GM23338 (cell line): ENCODE results near the gene SRGAP1. TPM values are rescaled to one million over a fixed set of nuclear protein-coding genes. Genes with fewer than 3 reads are reported as not detected.

Experiments used
- ATAC-seq: fragments of 200-7000 bp; cut with Tn5 transposase; 3 replicates; pipeline ENCODE4 v1.9.1; 2020
- DNase-seq: peaks from one replicate; pipeline ENCODE4 v3.0.0-alpha.2; 2015; ENCODE audit warnings: low spot score
- H2AFZ ChIP-seq: fragments of 200-600 bp; sonication (generic); 2 replicates; pipeline ENCODE4 v1.8.0; 2016; ENCODE audit warnings: antibody characterized with exemption, mild to moderate bottlenecking, moderate library complexity
- H3F3A ChIP-seq: fragments of 200-600 bp; sonication (generic); replicated peaks from 2 replicates; pipeline ENCODE4 v1.8.0; 2017; ENCODE audit warnings: antibody characterized with exemption, mixed run types, low read depth
- H3K27ac ChIP-seq: fragments of 200-600 bp; sonication (generic); 2 replicates; pipeline ENCODE4 v1.6.1; 2016; ENCODE audit warnings: low read depth
- H3K27me3 ChIP-seq: fragments of 200-600 bp; sonication (generic); 2 replicates; pipeline ENCODE4 v1.8.0; 2016; ENCODE audit warnings: mild to moderate bottlenecking, mixed run types, moderate library complexity; ENCODE audit not compliant: insufficient read depth
- H3K36me3 ChIP-seq: fragments of 200-600 bp; sonication (generic); 2 replicates; pipeline ENCODE4 v1.8.0; 2016; ENCODE audit warnings: mild to moderate bottlenecking; ENCODE audit not compliant: insufficient read depth
- H3K4me1 ChIP-seq: fragments of 200-600 bp; sonication (generic); 2 replicates; pipeline ENCODE4 v1.8.0; 2016; ENCODE audit warnings: mild to moderate bottlenecking, moderate library complexity; ENCODE audit not compliant: insufficient read depth
- H3K4me2 ChIP-seq: fragments of 200-600 bp; sonication (generic); 2 replicates; pipeline ENCODE4 v1.7.1; 2017; ENCODE audit warnings: mixed run types
- H3K4me3 ChIP-seq: fragments of 200-600 bp; sonication (generic); 2 replicates; pipeline ENCODE4 v1.6.1; 2016; ENCODE audit warnings: mixed run types
- H3K79me2 ChIP-seq: fragments of 200-600 bp; sonication (generic); replicated peaks from 2 replicates; pipeline ENCODE4 v1.8.0; 2017; ENCODE audit warnings: mild to moderate bottlenecking; ENCODE audit not compliant: insufficient read depth
- H3K9me2 ChIP-seq: fragments of 200-600 bp; sonication (generic); 2 replicates; pipeline ENCODE4 v1.8.0; 2017; ENCODE audit not compliant: insufficient read depth
- H4K20me1 ChIP-seq: fragments of 200-600 bp; sonication (generic); replicated peaks from 2 replicates; pipeline ENCODE4 v1.8.0; 2017; ENCODE audit warnings: mild to moderate bottlenecking; ENCODE audit not compliant: insufficient read depth
- H3K27ac Mint-ChIP-seq: 2 replicates; pipeline ENCODE4 v1.8.0; 2020; ENCODE audit warnings: inconsistent platforms, mild to moderate bottlenecking, moderate library complexity, mixed read lengths
- H3K27me3 Mint-ChIP-seq: 3 replicates; pipeline ENCODE4 v1.8.0; 2022; ENCODE audit warnings: low read depth, mild to moderate bottlenecking, moderate library complexity, mixed read lengths, inconsistent platforms; ENCODE audit not compliant: insufficient read depth, poor library complexity
- H3K36me3 Mint-ChIP-seq: 3 replicates; pipeline ENCODE4 v1.8.0; 2021; ENCODE audit warnings: low read depth, mild to moderate bottlenecking, inconsistent platforms, moderate library complexity, mixed read lengths
- H3K4me1 Mint-ChIP-seq: 3 replicates; pipeline ENCODE4 v1.8.0; 2020; ENCODE audit warnings: mild to moderate bottlenecking, inconsistent platforms, mixed read lengths
- H3K4me3 Mint-ChIP-seq: 3 replicates; pipeline ENCODE4 v1.8.0; 2021; ENCODE audit warnings: moderate library complexity, mild to moderate bottlenecking, inconsistent platforms, mixed read lengths
- H3K9me3 Mint-ChIP-seq: 3 replicates; pipeline ENCODE4 v1.8.0; 2020; ENCODE audit warnings: moderate library complexity, mild to moderate bottlenecking, inconsistent platforms, mixed read lengths
- CTCF ChIP-seq, 2 experiments: fragments of 200-600 bp in 1 of 2; sonication (generic) in 1 of 2; conservative IDR thresholded peaks; 2 replicates each; pipeline versions ENCODE4 v1.5.1 to v1.6.1; 2016 to 2017; ENCODE audit warnings: antibody characterized with exemption in 2 of 2, low read depth in 2 of 2, mild to moderate bottlenecking in 2 of 2, moderate library complexity in 1 of 2
- ETS1 ChIP-seq: IDR thresholded peaks from 2 replicates; pipeline ENCODE4 v1.6.1; 2016; ENCODE audit warnings: antibody characterized with exemption
- EZH2 ChIP-seq: fragments of 200-600 bp; sonication (generic); IDR thresholded peaks from one replicate; pipeline ENCODE4 v1.8.0; 2017; ENCODE audit warnings: antibody characterized with exemption, mild to moderate bottlenecking, low read depth; ENCODE audit not compliant: unreplicated experiment
- POLR2AphosphoS5 ChIP-seq: IDR thresholded peaks from 2 replicates; pipeline ENCODE4 v1.6.1; 2016; ENCODE audit warnings: antibody characterized with exemption, low read depth
- REST ChIP-seq: IDR thresholded peaks from one replicate; pipeline ENCODE4 v1.6.1; 2018; ENCODE audit warnings: antibody characterized with exemption; ENCODE audit not compliant: unreplicated experiment
- ZNF331 ChIP-seq: fragments of 250-450 bp; sonication (Bioruptor Pico); IDR thresholded peaks from 2 replicates; pipeline ENCODE4 v1.5.0; 2020; ENCODE audit warnings: low read depth, mild to moderate bottlenecking, moderate library complexity
- polyA plus RNA-seq: library from polyadenylated mRNA; unstranded; fragments of >200 nt; fragmentation: Nextera tagmentation; extraction: Ambion mirVana; gene quantifications from 2 replicates; pipeline ENCODE4 v1.2.1, GENCODE V29; 2016
- total RNA-seq: library from RNA; depleted of rRNA; stranded (reverse); fragments of >200 nt; shearing (Covaris generic); gene quantifications from 2 replicates; pipeline ENCODE4 v1.2.3, GENCODE V29; 2014

Gene SRGAP1
- total and polyA plus RNA-seq, 2 experiments from 2014 or later, result 6.1 to 8.1 TPM

- Histone ChIP-seq H3K27me3 (no peaks in the 10 kb centered on the region), H3K36me3 (no peaks in the 10 kb centered on the region), H2AFZ (no peak overlapping the region), H3K4me3 (no peak overlapping the region), H3K4me1 (no peaks in the 10 kb centered on the region), H4K20me1 (no peaks in the 10 kb centered on the region), H3K27ac (no peak overlapping the region; the same call in 1 of the 2 replicates), H3F3A (no peaks in the 10 kb centered on the region), H3K9me2 (no peaks in the 10 kb centered on the region), H3K4me2 (no peak overlapping the region), H3K79me2 (no peaks in the 10 kb centered on the region)
- peaks cover 5% of the 10 kb centered on the region; the same call in 2 of the 3 replicates for H3K4me1 Mint-ChIP-seq
- TF ChIP-seq ETS1 (no peak), CTCF (conservative IDR thresholded peaks at IDR 0.05; ENCODE audit: low read depth in 2 of 2) (no peak)
- H3K27me3 Mint-ChIP-seq, result no peaks in the 10 kb centered on the region
- H3K36me3 Mint-ChIP-seq, result peaks cover 12% of the 10 kb centered on the region; the same call in 2 of the 3 replicates
- peak overlapping the region; percentile 19; the same call in 1 of the 2 replicates for H3K27ac Mint-ChIP-seq
- ATAC-seq, result no peak
- DNase-seq, result no peak
- H3K9me3 Mint-ChIP-seq, result peaks cover 12% of the 10 kb centered on the region; the same call in 1 of the 3 replicates
- no peak overlapping the region for H3K4me3 Mint-ChIP-seq
Measured at GRCh38 chr12:64009321-64010068, 165.0 kb downstream of the SRGAP1 start.

- Mint-ChIP-seq H3K9me3 (peaks cover 12% of the 10 kb centered on the region; the same call in 1 of the 3 replicates), H3K27ac (peak overlapping the region; percentile 23; the same call in 1 of the 2 replicates), H3K4me1 (peaks cover 5% of the 10 kb centered on the region; the same call in 2 of the 3 replicates), H3K4me3 (no peak overlapping the region), H3K36me3 (peaks cover 9% of the 10 kb centered on the region; the same call in 2 of the 3 replicates), H3K27me3 (no peaks in the 10 kb centered on the region)
- H4K20me1 ChIP-seq, result no peaks in the 10 kb centered on the region
- no peaks in the 10 kb centered on the region for H3K4me1 ChIP-seq
- H3K79me2 ChIP-seq, result no peaks in the 10 kb centered on the region
- H3K27me3 ChIP-seq, result no peaks in the 10 kb centered on the region
- H3K27ac ChIP-seq, result no peak overlapping the region
- no peak overlapping the region for H2AFZ ChIP-seq
- H3F3A ChIP-seq, result no peaks in the 10 kb centered on the region
- H3K9me2 ChIP-seq, result no peaks in the 10 kb centered on the region
- ATAC-seq (no peak), DNase-seq (no peak)
- H3K36me3 ChIP-seq, result no peaks in the 10 kb centered on the region
- no peak overlapping the region for H3K4me2 ChIP-seq
- H3K4me3 ChIP-seq, result no peak overlapping the region
- no peak for TF ChIP-seq POLR2AphosphoS5
- TF ChIP-seq EZH2, result no peak
- no peak for TF ChIP-seq CTCF (conservative IDR thresholded peaks at IDR 0.05; ENCODE audit: low read depth in 2 of 2)
- no peak for TF ChIP-seq REST
- no peak for TF ChIP-seq ZNF331 (CRISPR knock-in tag)
Measured at GRCh38 chr12:64010069-64010686, 165.7 kb downstream of the SRGAP1 start.
